HepG2 (cell line): ENCODE measurements around the gene ZSCAN20. TPM values are rescaled to one million over a fixed set of nuclear protein-coding genes. Genes with fewer than 3 reads are reported as not detected.
A peak's percentile ranks its signal among the peaks of the same experiment; 100 is the strongest.

Source experiments
- FOXM1 ChIP-seq: sonication (generic); formaldehyde crosslinking; IDR thresholded peaks from 2 replicates; pipeline ENCODE4 v1.5.0; 2020; ENCODE audit warnings: missing genetic modification reagents
- GABPA ChIP-seq, 2 experiments: IDR thresholded peaks; 2 replicates each; pipeline ENCODE4 v1.6.1; 2011 to 2016; ENCODE audit warnings: low read depth in 2 of 2, low read length in 1 of 2, missing biosample characterization in 1 of 2, missing genetic modification characterization in 1 of 2
- KMT2B ChIP-seq: IDR thresholded peaks from 2 replicates; pipeline ENCODE4 v1.6.1; 2016; ENCODE audit warnings: missing genetic modification reagents, missing compliant biosample characterization
- REPIN1 ChIP-seq: sonication (generic); formaldehyde crosslinking; IDR thresholded peaks from 2 replicates; pipeline ENCODE4 v1.8.0; 2022; ENCODE audit warnings: missing genetic modification reagents, low read depth, mild to moderate bottlenecking, borderline replicate concordance
- RORA ChIP-seq: sonication (generic); formaldehyde crosslinking; IDR thresholded peaks from 2 replicates; pipeline ENCODE4 v1.5.0; 2020; ENCODE audit warnings: mild to moderate bottlenecking, missing genetic modification reagents, moderate library complexity
- SMARCC2 ChIP-seq: fragments of 450-650 bp; IDR thresholded peaks from 2 replicates; pipeline ENCODE4 v1.6.1; 2017; ENCODE audit warnings: antibody characterized with exemption, mild to moderate bottlenecking
- TP53 ChIP-seq: sonication (generic); formaldehyde crosslinking; conservative IDR thresholded peaks from 2 replicates; pipeline ENCODE4 v1.4.0; 2020; ENCODE audit warnings: missing genetic modification reagents
- TSC22D2 ChIP-seq: sonication (generic); formaldehyde crosslinking; IDR thresholded peaks from 2 replicates; pipeline ENCODE4 v1.5.1; 2020; ENCODE audit warnings: missing genetic modification reagents, mild to moderate bottlenecking, borderline replicate concordance
- ZNF251 ChIP-seq: sonication (generic); formaldehyde crosslinking; IDR thresholded peaks from 2 replicates; pipeline ENCODE4 v1.9.0; 2021; ENCODE audit warnings: mild to moderate bottlenecking, missing genetic modification reagents
- ZNF441 ChIP-seq: sonication (generic); formaldehyde crosslinking; IDR thresholded peaks from 2 replicates; pipeline ENCODE4 v1.7.0; 2021; ENCODE audit warnings: missing genetic modification reagents, borderline replicate concordance
- ZNF629 ChIP-seq: sonication (generic); formaldehyde crosslinking; conservative IDR thresholded peaks from 2 replicates; pipeline ENCODE4 v1.5.0; 2020; ENCODE audit warnings: missing genetic modification reagents
- ZNF782 ChIP-seq: sonication (generic); formaldehyde crosslinking; IDR thresholded peaks from 2 replicates; pipeline ENCODE4 v1.4.0; 2020; ENCODE audit warnings: missing genetic modification reagents, mild to moderate bottlenecking, borderline replicate concordance
- polyA plus RNA-seq, 8 experiments: library from polyadenylated mRNA; depleted of rRNA in 3 of 8; stranded (reverse) in 7 of 8; unstranded in 1 of 8; fragments of >200 nt; fragmentation: Illumina TruSeq in 4 of 8; extraction: Trizol in 4 of 8; gene quantifications; 2 replicates each; pipeline versions ENCODE4 v1.2.1 to v1.2.3, GENCODE V29; 2011 to 2016; ENCODE audit warnings: low read depth in 4 of 8, missing spikeins in 1 of 8, mixed read lengths in 1 of 8; ENCODE audit not compliant: insufficient read depth in 1 of 8
- total RNA-seq, 5 experiments: library from RNA; depleted of rRNA; stranded (reverse); fragments of >200 nt; fragmentation: Illumina TruSeq; extraction: Trizol; gene quantifications; 2 replicates each; pipeline ENCODE4 v1.2.3, GENCODE V29; 2016; ENCODE audit warnings: low read depth in 1 of 5
- TF ChIP-seq, protein P1 (sequence below), 2 experiments: fragments of 450-650 bp in 1 of 2; sonication (generic) in 1 of 2; formaldehyde crosslinking; IDR thresholded peaks; 2 replicates each; pipeline versions ENCODE4 v1.5.0 to v1.8.0; 2020 to 2022; ENCODE audit warnings: mild to moderate bottlenecking in 1 of 2, missing genetic modification reagents in 1 of 2
- TF ChIP-seq, protein P2 (sequence below): sonication (generic); formaldehyde crosslinking; IDR thresholded peaks from 2 replicates; pipeline ENCODE4 v1.5.0; 2020; ENCODE audit warnings: mild to moderate bottlenecking, missing genetic modification reagents, borderline replicate concordance
- TF ChIP-seq, protein P3 (sequence below): sonication (generic); formaldehyde crosslinking; IDR thresholded peaks from 2 replicates; pipeline ENCODE4 v1.5.0; 2020; ENCODE audit warnings: mild to moderate bottlenecking, missing genetic modification reagents
- TF ChIP-seq, protein P4 (sequence below): sonication (generic); formaldehyde crosslinking; IDR thresholded peaks from 2 replicates; pipeline ENCODE4 v1.4.0; 2020; ENCODE audit warnings: missing genetic modification reagents, mild to moderate bottlenecking, borderline replicate concordance

ZSCAN20 gene
- total and polyA plus RNA-seq, 2 of the 13 experiments (the other 11 are each of a cell fraction or from before 2014, with no cell fraction given): 1.1 to 2.8 TPM

DNA sequence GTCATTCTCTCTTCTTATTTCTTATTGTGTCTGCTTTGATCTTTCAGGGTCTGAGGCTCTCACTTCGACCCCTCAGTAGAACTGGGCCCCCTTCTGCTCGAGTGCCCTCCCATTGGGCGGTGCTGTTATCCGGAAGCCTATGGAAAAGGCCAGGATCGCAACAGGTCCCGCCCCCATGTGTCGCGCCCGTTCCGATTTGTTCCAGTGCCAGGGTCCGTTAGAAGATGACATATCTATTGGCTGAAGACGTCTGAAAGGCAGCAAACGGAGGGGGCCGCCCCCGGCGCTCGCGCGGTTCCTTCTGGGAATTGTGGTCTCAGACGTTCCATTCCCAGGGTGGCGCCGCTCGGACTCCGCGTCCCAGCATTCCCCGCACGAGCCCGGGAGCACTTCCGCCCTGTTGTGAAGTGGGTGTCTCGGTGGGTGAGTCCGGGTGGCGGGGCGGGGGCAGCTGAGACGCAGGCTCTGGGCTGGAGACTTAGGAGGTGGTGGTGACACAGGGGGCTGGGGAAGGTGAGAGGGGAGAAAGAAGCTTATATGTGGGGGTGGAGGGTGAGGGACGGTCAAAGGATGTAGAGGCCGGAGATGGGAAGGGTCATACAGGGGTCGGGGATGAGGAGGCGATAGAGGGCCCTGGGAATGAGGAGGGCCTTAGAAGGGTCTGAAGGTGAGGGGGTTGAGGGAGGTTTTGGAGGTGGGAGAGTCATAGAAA lies at the start of gene ZSCAN20 (continued):
- TF ChIP-seq REPIN1 (no peak), FOXM1 (CRISPR knock-in tag) (no peak), RORA (CRISPR knock-in tag) (no peak), SMARCC2 (no peak), ZNF251 (CRISPR knock-in tag) (0 out of 2 replicates have a peak, but pooled peaks have one; percentile 55), ZNF441 (CRISPR knock-in tag) (no peak), KMT2B (CRISPR knock-in tag) (peak; percentile 51; the same call in 1 of the 2 replicates), ZNF629 (CRISPR knock-in tag) (no peak), TP53 (no peak), GABPA (IDR thresholded peaks at IDR 0.05; ENCODE audit: low read depth, low read length) (peak; percentile 79), GABPA (CRISPR knock-in tag; IDR thresholded peaks at IDR 0.05; ENCODE audit: low read depth) (peak; percentile 95), TSC22D2 (CRISPR knock-in tag) (no peak), ZNF782 (CRISPR knock-in tag) (peak; percentile 70; the same call in 1 of the 2 replicates)
- TF ChIP-seq, protein P1, sequence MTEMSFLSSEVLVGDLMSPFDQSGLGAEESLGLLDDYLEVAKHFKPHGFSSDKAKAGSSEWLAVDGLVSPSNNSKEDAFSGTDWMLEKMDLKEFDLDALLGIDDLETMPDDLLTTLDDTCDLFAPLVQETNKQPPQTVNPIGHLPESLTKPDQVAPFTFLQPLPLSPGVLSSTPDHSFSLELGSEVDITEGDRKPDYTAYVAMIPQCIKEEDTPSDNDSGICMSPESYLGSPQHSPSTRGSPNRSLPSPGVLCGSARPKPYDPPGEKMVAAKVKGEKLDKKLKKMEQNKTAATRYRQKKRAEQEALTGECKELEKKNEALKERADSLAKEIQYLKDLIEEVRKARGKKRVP (CRISPR knock-in tag; IDR thresholded peaks at IDR 0.05): no peak
- TF ChIP-seq, protein P2, sequence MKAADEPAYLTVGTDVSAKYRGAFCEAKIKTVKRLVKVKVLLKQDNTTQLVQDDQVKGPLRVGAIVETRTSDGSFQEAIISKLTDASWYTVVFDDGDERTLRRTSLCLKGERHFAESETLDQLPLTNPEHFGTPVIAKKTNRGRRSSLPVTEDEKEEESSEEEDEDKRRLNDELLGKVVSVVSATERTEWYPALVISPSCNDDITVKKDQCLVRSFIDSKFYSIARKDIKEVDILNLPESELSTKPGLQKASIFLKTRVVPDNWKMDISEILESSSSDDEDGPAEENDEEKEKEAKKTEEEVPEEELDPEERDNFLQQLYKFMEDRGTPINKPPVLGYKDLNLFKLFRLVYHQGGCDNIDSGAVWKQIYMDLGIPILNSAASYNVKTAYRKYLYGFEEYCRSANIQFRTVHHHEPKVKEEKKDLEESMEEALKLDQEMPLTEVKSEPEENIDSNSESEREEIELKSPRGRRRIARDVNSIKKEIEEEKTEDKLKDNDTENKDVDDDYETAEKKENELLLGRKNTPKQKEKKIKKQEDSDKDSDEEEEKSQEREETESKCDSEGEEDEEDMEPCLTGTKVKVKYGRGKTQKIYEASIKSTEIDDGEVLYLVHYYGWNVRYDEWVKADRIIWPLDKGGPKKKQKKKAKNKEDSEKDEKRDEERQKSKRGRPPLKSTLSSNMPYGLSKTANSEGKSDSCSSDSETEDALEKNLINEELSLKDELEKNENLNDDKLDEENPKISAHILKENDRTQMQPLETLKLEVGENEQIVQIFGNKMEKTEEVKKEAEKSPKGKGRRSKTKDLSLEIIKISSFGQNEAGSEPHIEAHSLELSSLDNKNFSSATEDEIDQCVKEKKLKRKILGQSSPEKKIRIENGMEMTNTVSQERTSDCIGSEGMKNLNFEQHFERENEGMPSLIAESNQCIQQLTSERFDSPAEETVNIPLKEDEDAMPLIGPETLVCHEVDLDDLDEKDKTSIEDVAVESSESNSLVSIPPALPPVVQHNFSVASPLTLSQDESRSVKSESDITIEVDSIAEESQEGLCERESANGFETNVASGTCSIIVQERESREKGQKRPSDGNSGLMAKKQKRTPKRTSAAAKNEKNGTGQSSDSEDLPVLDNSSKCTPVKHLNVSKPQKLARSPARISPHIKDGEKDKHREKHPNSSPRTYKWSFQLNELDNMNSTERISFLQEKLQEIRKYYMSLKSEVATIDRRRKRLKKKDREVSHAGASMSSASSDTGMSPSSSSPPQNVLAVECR (CRISPR knock-in tag): peak; percentile 72; the same call in 1 of the 2 replicates
- TF ChIP-seq, protein P3, sequence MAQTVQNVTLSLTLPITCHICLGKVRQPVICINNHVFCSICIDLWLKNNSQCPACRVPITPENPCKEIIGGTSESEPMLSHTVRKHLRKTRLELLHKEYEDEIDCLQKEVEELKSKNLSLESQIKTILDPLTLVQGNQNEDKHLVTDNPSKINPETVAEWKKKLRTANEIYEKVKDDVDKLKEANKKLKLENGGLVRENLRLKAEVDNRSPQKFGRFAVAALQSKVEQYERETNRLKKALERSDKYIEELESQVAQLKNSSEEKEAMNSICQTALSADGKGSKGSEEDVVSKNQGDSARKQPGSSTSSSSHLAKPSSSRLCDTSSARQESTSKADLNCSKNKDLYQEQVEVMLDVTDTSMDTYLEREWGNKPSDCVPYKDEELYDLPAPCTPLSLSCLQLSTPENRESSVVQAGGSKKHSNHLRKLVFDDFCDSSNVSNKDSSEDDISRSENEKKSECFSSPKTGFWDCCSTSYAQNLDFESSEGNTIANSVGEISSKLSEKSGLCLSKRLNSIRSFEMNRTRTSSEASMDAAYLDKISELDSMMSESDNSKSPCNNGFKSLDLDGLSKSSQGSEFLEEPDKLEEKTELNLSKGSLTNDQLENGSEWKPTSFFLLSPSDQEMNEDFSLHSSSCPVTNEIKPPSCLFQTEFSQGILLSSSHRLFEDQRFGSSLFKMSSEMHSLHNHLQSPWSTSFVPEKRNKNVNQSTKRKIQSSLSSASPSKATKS (CRISPR knock-in tag): no peak
- TF ChIP-seq, protein P4, sequence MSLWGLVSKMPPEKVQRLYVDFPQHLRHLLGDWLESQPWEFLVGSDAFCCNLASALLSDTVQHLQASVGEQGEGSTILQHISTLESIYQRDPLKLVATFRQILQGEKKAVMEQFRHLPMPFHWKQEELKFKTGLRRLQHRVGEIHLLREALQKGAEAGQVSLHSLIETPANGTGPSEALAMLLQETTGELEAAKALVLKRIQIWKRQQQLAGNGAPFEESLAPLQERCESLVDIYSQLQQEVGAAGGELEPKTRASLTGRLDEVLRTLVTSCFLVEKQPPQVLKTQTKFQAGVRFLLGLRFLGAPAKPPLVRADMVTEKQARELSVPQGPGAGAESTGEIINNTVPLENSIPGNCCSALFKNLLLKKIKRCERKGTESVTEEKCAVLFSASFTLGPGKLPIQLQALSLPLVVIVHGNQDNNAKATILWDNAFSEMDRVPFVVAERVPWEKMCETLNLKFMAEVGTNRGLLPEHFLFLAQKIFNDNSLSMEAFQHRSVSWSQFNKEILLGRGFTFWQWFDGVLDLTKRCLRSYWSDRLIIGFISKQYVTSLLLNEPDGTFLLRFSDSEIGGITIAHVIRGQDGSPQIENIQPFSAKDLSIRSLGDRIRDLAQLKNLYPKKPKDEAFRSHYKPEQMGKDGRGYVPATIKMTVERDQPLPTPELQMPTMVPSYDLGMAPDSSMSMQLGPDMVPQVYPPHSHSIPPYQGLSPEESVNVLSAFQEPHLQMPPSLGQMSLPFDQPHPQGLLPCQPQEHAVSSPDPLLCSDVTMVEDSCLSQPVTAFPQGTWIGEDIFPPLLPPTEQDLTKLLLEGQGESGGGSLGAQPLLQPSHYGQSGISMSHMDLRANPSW (CRISPR knock-in tag): 0 out of 2 replicates have a peak, but pooled peaks have one; percentile 25
